Measurements from ENCODE around the gene TXNDC16.

TXNDC16 gene

GRCh38 chr14:52405314-52405713 is 147.0 kb downstream of the TXNDC16 start:
- TF ChIP-seq CTCF (IDR thresholded peaks at IDR 0.05; ENCODE audit: low read depth, low read length, missing control alignments) = no peak
- DNase-seq (ENCODE audit: low read depth) = no peak
- in situ Hi-C loops (cut with HindIII; ENCODE audit: low sequenced_read_pairs) = no loop called here
- H3K4me3 ChIP-seq (ENCODE audit: low read depth, low read length) = no peak overlapping the region

- DNase-seq (ENCODE audit: low read depth) = peak; percentile 83
- TF ChIP-seq CTCF (IDR thresholded peaks at IDR 0.05; ENCODE audit: low read depth, low read length, missing control alignments) = no peak
- in situ Hi-C loops (cut with HindIII; ENCODE audit: low sequenced_read_pairs) = no loop called here
- no peak overlapping the region for H3K4me3 ChIP-seq (ENCODE audit: low read depth, low read length)
Measured at GRCh38 chr14:52402812-52403526, 149.3 kb downstream of the TXNDC16 start.

- no peak for DNase-seq (ENCODE audit: low read depth)
- H3K4me3 ChIP-seq (ENCODE audit: low read depth, low read length) = no peak overlapping the region
- in situ Hi-C loops (cut with HindIII; ENCODE audit: low sequenced_read_pairs) = no loop called here
- no peak for TF ChIP-seq CTCF (IDR thresholded peaks at IDR 0.05; ENCODE audit: low read depth, low read length, missing control alignments)
Measured at GRCh38 chr14:52400846-52401245, 151.5 kb downstream of the TXNDC16 start.

GRCh38 chr14:52399921-52400595 is 152.2 kb downstream of the TXNDC16 start:
- TF ChIP-seq CTCF (IDR thresholded peaks at IDR 0.05; ENCODE audit: low read depth, low read length, missing control alignments) = peak; percentile 37
- in situ Hi-C loops (cut with HindIII; ENCODE audit: low sequenced_read_pairs) = no loop called here
- no peak overlapping the region for H3K4me3 ChIP-seq (ENCODE audit: low read depth, low read length)
- no peak for DNase-seq (ENCODE audit: low read depth)

- H3K4me3 ChIP-seq (ENCODE audit: low read depth, low read length) = no peak overlapping the region
- in situ Hi-C loops (cut with HindIII; ENCODE audit: low sequenced_read_pairs) = no loop called here
- no peak for DNase-seq (ENCODE audit: low read depth)
- no peak for TF ChIP-seq CTCF (IDR thresholded peaks at IDR 0.05; ENCODE audit: low read depth, low read length, missing control alignments)
Measured at GRCh38 chr14:52399104-52399503, 153.2 kb downstream of the TXNDC16 start.

- no peak for DNase-seq (ENCODE audit: low read depth)
- TF ChIP-seq CTCF (IDR thresholded peaks at IDR 0.05; ENCODE audit: low read depth, low read length, missing control alignments) = no peak
- in situ Hi-C loops (cut with HindIII; ENCODE audit: low sequenced_read_pairs) = no loop called here
- no peak overlapping the region for H3K4me3 ChIP-seq (ENCODE audit: low read depth, low read length)
Measured at GRCh38 chr14:52397844-52398243, 154.5 kb downstream of the TXNDC16 start.

Data from astrocyte of the cerebellum (primary cell).